Fibroblast of villous mesenchyme (primary cell): Measurements from ENCODE around the gene EBPL. TPM values are rescaled to one million over a fixed set of nuclear protein-coding genes. Genes with fewer than 3 reads are reported as not detected.
A peak's percentile ranks its signal among the peaks of the same experiment; 100 is the strongest.

Experiments
- DNase-seq: peaks from one replicate; pipeline ENCODE4 v3.0.0-alpha.2; 2010; ENCODE audit warnings: low read depth
- H3K4me3 ChIP-seq: 2 replicates; pipeline ENCODE4 v1.5.1; 2011; ENCODE audit warnings: low read depth, mild to moderate bottlenecking, low read length
- CTCF ChIP-seq: IDR thresholded peaks from 2 replicates; pipeline ENCODE4 v1.5.1; 2012; ENCODE audit warnings: low read depth, mild to moderate bottlenecking, low read length; ENCODE audit not compliant: insufficient read depth
- total RNA-seq: library from RNA; depleted of rRNA; stranded (reverse); fragments of >200 nt; gene quantifications from 2 replicates; pipeline ENCODE4 v1.2.3, GENCODE V29; 2012

EBPL gene
- total RNA-seq, 1 donor, result 39.7 TPM

- H3K4me3 ChIP-seq, result no peak overlapping the region
- peak; percentile 30 for DNase-seq
- TF ChIP-seq CTCF, result no peak
Measured at GRCh38 chr13:49629947-49630346, 61.3 kb downstream of the EBPL start.

- TF ChIP-seq CTCF, result no peak
- no peak for DNase-seq
- H3K4me3 ChIP-seq, result no peak overlapping the region
Measured at GRCh38 chr13:49629196-49629938, 61.9 kb downstream of the EBPL start.

DNA sequence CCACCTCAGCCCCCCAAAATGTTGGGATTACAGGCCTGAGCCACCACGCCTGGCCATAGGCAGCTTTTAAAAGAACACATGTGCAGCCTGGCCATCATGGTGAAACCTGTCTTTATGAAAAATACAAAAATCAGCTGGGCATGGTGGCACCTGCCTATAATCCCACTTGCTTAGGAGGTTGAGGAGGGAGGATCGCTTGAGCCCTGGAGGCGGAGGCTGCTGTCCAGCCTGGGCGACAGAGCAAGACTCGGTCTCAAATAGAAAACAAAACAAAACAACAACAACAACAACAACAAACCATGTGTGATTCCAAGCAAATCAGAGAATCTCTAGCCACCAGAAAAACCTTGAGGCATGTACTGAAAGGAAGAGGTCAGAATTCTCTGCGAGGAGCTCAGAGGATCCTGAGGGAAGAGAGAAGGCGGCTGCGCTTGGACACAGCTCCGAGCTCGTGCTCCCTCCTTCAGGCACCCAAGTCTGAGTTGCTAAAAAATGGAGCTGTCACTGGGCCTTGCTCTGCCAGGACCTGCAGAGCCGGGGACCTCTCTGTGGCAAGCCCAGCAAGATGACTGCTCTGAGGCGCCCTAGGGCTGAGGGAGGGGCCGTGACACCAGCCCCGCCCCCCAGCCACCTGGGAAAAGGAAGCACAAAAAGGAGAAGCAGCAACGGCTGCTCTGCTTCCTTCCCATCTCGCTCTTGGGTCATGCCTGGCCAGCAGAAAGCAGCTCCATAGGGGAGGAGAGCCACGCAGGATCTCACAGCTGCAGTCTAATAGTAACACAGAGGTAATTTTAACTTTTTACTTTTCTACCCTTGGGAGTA, 63.2 kb downstream of the EBPL start, which contains the start of gene ARL11:
ARL11 (plus strand) TSS at position 677 of the 822 bp plus-strand sequence. CDS start 1,941 bp downstream, outside the sequence.
- no peak for DNase-seq
- TF ChIP-seq CTCF, result no peak
- H3K4me3 ChIP-seq, result no peak within 1 kb of the TSS

GRCh38 chr13:49625392-49626079, 65.8 kb downstream of the EBPL start:
- no peak overlapping the region for H3K4me3 ChIP-seq
- DNase-seq, result peak; percentile 30
- TF ChIP-seq CTCF, result no peak

DNA sequence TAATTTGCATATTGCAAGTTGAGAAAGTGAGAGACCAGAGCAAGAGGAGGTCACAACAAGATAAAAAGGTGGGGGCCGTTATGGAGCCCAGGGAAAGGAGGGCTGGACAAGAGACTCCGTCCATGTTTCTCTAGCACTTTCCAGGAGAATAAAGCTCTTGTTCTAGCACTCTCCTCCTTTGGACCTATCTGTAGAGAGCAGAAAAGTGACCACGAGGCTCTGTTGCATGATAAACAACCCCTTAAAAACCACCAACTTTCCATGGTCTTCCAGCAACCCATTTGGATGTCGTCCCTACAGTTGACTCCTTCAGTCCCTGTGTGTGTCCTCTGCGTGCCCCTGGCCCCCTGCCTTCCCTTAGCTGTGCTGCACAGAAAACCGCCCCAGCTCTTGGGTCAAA, 67.1 kb downstream of the EBPL start:
- no peak for DNase-seq
- no peak for TF ChIP-seq CTCF
- H3K4me3 ChIP-seq, result no peak overlapping the region

- H3K4me3 ChIP-seq, result no peak overlapping the region
- DNase-seq, result no peak
- TF ChIP-seq CTCF, result no peak
Measured at GRCh38 chr13:49622174-49622946, 68.9 kb downstream of the EBPL start.
